ENCODE measurements around the gene SSBP2. TPM values are rescaled to one million over a fixed set of nuclear protein-coding genes. Genes with fewer than 3 reads are reported as not detected.

The SSBP2 gene
- total RNA-seq, 1 experiment from 2014 or later, result 30.0 TPM

GRCh38 chr5:81759632-81760005, 8.7 kb upstream of the SSBP2 start:
- Histone ChIP-seq H3K9me3 (replicated peaks) (no peaks in the 10 kb centered on the region), H3K4me3 (no peak overlapping the region)

GRCh38 chr5:81757404-81757803, 6.5 kb upstream of the SSBP2 start:
- H3K4me3 ChIP-seq, result no peak overlapping the region
- no peaks in the 10 kb centered on the region for H3K36me3 ChIP-seq
- no peak overlapping the region for H3K27ac ChIP-seq
- peaks cover 11% of the 10 kb centered on the region for H3K4me1 ChIP-seq
- no peaks in the 10 kb centered on the region for H3K27me3 ChIP-seq
- no peaks in the 10 kb centered on the region for H3K9me3 ChIP-seq (replicated peaks)
- no peak for DNase-seq

More at GRCh38 chr5:81759632-81760005, 8.7 kb upstream of the SSBP2 start:
- DNase-seq, result no peak
- Histone ChIP-seq H3K27ac (no peak overlapping the region), H3K36me3 (no peaks in the 10 kb centered on the region), H3K27me3 (no peaks in the 10 kb centered on the region), H3K4me1 (peaks cover 11% of the 10 kb centered on the region)

DNA sequence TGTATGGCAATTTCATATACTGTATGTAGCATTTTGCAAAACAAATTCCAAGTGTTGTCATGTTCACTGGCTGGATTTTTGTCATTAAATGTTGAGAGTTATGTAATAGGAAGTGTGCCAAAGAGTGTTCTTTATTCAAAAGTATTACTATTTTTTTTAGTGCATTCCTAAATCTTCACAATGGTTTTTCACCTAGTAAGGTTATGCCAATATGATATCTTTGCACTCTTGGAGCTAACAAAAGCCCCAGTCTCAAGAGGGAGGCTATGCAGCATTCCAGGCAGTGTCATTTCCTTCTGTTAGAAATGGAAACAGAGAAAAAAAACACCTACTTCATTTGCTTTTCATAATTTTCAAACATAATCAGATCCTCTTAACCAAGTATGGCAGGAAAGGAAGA, 5.1 kb upstream of the SSBP2 start:
- no peak for DNase-seq
- no peaks in the 10 kb centered on the region for H3K27me3 ChIP-seq
- no peaks in the 10 kb centered on the region for H3K9me3 ChIP-seq (replicated peaks)
- H3K27ac ChIP-seq, result no peak overlapping the region
- H3K36me3 ChIP-seq, result no peaks in the 10 kb centered on the region
- H3K4me1 ChIP-seq, result peaks cover 11% of the 10 kb centered on the region
- no peak overlapping the region for H3K4me3 ChIP-seq

GRCh38 chr5:81755320-81755719, 4.4 kb upstream of the SSBP2 start:
- peaks cover 11% of the 10 kb centered on the region for H3K4me1 ChIP-seq
- no peaks in the 10 kb centered on the region for H3K9me3 ChIP-seq (replicated peaks)
- peak; percentile 53 to 58 for DNase-seq
- H3K36me3 ChIP-seq, result no peaks in the 10 kb centered on the region
- no peak overlapping the region for H3K27ac ChIP-seq
- H3K27me3 ChIP-seq, result no peaks in the 10 kb centered on the region
- no peak overlapping the region for H3K4me3 ChIP-seq

- H3K9me3 ChIP-seq (replicated peaks), result no peaks in the 10 kb centered on the region
- H3K4me1 ChIP-seq, result peaks cover 11% of the 10 kb centered on the region
- H3K27me3 ChIP-seq, result no peaks in the 10 kb centered on the region
- no peaks in the 10 kb centered on the region for H3K36me3 ChIP-seq
- no peak overlapping the region for H3K4me3 ChIP-seq
- no peak for DNase-seq
- H3K27ac ChIP-seq, result no peak overlapping the region
Measured at GRCh38 chr5:81754621-81755020, 3.7 kb upstream of the SSBP2 start.

DNA sequence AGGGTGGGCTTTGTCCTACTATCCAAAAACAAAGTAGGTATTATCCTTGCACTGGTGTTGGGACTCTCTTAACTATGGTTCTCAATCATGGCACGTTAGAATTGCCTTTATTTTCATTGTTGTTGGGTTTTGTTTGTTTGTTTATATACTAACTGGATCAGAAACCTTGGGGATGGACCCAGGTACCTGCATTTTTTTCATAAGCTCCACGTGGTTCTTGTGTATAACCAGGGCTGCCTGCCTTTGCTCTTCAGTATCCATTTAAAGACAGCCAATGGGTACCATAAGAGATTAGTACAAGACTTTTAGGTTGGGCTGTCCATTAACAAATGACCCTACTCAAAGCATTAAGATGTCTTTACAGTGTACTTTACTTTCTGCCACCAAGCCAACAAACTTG, 2.5 kb upstream of the SSBP2 start:
- Histone ChIP-seq H3K36me3 (no peaks in the 10 kb centered on the region), H3K9me3 (replicated peaks) (no peaks in the 10 kb centered on the region), H3K4me1 (peaks cover 11% of the 10 kb centered on the region), H3K4me3 (no peak overlapping the region), H3K27me3 (no peaks in the 10 kb centered on the region), H3K27ac (no peak overlapping the region)
- DNase-seq, result no peak

DNA sequence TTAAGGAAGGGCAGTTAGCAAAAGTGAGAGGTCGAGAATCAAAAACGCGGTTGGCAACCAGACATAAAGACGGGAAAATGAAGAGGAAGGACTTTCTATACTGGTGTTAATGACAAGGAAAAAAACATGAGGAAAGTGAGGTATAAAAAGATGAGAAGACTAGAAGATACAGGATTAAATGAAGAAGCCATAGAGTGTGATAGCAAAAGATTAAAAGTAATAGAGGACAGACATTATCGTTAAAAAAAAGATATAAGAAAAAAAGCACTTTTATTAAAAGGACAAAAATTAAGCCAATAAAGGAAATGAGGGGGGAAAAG, 1.7 kb upstream of the SSBP2 start:
- Histone ChIP-seq H3K27me3 (no peaks in the 10 kb centered on the region), H3K4me3 (peak overlapping the region; percentile 81), H3K9me3 (replicated peaks) (no peaks in the 10 kb centered on the region), H3K27ac (no peak overlapping the region), H3K4me1 (peaks cover 11% of the 10 kb centered on the region), H3K36me3 (no peaks in the 10 kb centered on the region)
- no peak for DNase-seq

DNA sequence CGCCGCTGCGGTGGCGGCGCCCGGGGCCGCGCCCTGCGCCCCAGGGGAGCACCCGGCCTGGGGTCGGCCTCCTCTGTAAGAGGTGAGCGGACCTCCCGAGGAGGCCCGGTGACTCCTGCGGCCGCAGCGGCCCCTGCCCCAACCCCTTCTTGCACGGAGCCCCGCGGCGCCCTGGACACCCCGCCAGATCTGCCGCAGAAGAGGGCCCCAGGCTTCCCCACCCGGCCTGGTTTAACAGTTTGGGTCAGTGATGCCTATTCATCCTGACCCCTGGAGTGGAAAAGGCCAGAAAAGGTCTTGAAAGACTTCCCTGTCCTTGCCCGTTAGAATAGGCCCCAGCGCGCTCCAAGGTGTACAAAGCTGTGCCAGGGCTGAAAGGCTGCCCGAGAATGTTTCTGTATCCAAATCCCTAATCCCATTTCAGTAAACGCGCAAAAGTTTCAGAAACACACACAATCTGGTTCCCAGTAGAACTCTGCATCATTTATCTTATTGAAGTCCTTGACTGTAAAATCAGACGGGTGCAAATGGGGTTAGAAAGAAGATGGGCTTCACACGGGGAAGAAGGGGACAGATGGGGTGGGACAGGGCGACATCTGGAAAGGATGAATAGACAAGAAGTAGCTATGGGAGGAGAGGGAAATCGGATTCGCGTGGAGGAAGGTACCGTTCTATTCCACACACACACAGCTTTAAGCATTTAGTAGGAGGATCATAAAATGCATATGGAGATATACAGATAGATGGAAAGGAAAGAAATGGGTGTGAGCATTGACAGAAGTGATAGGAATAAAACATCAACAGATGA, 1.1 kb upstream of the SSBP2 start:
- no peaks in the 10 kb centered on the region for H3K9me3 ChIP-seq (replicated peaks)
- peak in 1 of 2 experiments; percentile 59 for DNase-seq

GRCh38 chr5:81750308-81751008, 439 bp downstream of the SSBP2 start:
- H3K36me3 ChIP-seq, result no peaks in the 10 kb centered on the region
- H3K4me3 ChIP-seq, result peak overlapping the region; percentile 81
- H3K27me3 ChIP-seq, result no peaks in the 10 kb centered on the region
- H3K4me1 ChIP-seq, result peaks cover 5% of the 10 kb centered on the region
- peak overlapping the region; percentile 53 for H3K27ac ChIP-seq
- no peaks in the 10 kb centered on the region for H3K9me3 ChIP-seq (replicated peaks)
- peak in 1 of 2 experiments; percentile 22 for DNase-seq

More for the DNA sequence above, 1.1 kb upstream of the SSBP2 start:
- Histone ChIP-seq H3K4me3 (peak overlapping the region; percentile 81), H3K36me3 (no peaks in the 10 kb centered on the region), H3K27me3 (no peaks in the 10 kb centered on the region), H3K27ac (peak overlapping the region; percentile 95), H3K4me1 (peaks cover 11% of the 10 kb centered on the region)

DNA sequence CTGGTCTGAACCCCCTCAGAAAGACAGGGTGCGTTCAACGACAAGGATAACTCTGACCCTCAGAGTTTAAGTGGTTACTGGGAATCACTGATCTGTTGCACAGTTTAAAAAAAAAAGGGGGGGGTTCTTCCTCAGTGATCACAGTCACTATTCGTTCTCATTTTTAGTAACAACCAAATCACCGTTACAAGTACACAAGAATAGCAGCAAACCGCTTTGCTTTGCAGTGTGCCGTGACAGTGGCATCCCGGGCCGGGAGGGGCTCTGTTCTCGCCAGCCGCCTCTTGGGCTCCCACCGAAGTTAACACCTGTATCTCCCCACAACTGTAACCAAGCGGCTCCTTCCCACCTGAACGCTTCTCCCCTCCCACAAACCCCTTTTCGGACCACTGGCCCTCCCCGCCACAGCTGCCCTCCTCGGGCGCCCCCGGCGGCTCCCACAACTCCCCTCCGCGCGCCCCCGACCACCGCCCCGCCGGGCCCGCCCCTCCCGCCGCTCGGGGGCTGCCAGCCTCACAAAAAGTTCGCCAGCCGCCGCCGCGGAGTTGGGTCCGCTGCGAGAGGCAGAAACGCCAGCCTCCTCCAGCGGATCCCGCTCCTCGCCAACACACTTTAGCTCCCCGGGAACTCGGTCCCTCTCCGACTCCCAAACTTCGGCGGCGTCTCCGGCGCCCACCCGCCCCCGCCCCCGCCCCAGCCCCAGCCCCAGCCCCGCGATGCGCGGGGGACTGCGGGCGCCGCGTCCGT, 1.2 kb downstream of the SSBP2 start:
- H3K9me3 ChIP-seq (replicated peaks), result no peaks in the 10 kb centered on the region
- DNase-seq, result peak; percentile 47 to 50
- H3K36me3 ChIP-seq, result no peaks in the 10 kb centered on the region
- no peaks in the 10 kb centered on the region for H3K27me3 ChIP-seq
- peak overlapping the region; percentile 58 for H3K4me3 ChIP-seq
- no peaks in the 10 kb centered on the region; the same call in 1 of the 2 replicates for H3K4me1 ChIP-seq
- no peak overlapping the region for H3K27ac ChIP-seq

DNA sequence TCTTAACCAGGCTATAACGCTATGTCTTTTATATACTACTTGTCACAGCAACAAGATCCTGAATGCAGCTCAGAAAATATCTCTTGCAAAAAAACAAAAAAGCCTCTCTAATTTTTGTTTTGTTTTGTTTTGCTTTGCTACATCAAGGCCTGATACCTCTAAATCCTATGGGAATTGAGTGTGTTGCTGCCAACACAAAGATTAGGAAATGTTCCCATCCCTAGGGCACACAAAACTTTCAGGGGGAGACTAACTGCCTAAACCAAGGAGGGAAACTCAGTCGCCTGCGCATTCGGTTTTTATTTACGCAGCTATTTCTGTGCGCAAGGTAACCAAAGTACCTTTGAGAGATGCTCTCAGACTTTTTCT, 1.7 kb downstream of the SSBP2 start:
- Histone ChIP-seq H3K4me1 (no peaks in the 10 kb centered on the region), H3K4me3 (peak overlapping the region; percentile 58), H3K27ac (no peak overlapping the region), H3K36me3 (no peaks in the 10 kb centered on the region), H3K27me3 (no peaks in the 10 kb centered on the region), H3K9me3 (replicated peaks) (no peaks in the 10 kb centered on the region)
- peak in 1 of 2 experiments; percentile 20 for DNase-seq

DNA sequence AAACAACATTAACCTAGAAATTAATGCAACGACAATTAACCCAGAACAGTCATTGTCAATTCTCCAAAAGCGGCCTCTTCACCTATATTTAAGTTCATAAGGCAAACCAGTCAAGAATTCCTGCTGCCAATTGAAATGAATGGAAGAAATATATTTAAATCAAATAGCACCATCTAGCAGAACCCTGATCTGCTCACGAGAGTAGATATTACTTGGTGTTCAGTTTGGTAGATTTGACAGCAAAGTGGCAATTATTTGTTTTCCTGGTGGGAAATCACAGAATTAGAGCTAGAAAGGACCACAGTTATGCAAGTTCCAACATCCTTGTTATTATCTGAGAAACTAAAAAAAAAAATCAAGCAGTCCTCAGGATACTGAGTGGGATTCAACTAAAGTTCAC, 2.3 kb downstream of the SSBP2 start:
- no peaks in the 10 kb centered on the region for H3K27me3 ChIP-seq
- no peak for DNase-seq
- no peak overlapping the region for H3K4me3 ChIP-seq
- no peaks in the 10 kb centered on the region for H3K36me3 ChIP-seq
- H3K4me1 ChIP-seq, result no peaks in the 10 kb centered on the region
- no peak overlapping the region for H3K27ac ChIP-seq
- H3K9me3 ChIP-seq (replicated peaks), result no peaks in the 10 kb centered on the region

GRCh38 chr5:81747030-81747429, 3.9 kb downstream of the SSBP2 start:
- no peaks in the 10 kb centered on the region for H3K9me3 ChIP-seq (replicated peaks)
- no peaks in the 10 kb centered on the region for H3K36me3 ChIP-seq
- no peak for DNase-seq
- no peaks in the 10 kb centered on the region for H3K4me1 ChIP-seq
- no peaks in the 10 kb centered on the region for H3K27me3 ChIP-seq
- no peak overlapping the region for H3K4me3 ChIP-seq
- H3K27ac ChIP-seq, result no peak overlapping the region

DNA sequence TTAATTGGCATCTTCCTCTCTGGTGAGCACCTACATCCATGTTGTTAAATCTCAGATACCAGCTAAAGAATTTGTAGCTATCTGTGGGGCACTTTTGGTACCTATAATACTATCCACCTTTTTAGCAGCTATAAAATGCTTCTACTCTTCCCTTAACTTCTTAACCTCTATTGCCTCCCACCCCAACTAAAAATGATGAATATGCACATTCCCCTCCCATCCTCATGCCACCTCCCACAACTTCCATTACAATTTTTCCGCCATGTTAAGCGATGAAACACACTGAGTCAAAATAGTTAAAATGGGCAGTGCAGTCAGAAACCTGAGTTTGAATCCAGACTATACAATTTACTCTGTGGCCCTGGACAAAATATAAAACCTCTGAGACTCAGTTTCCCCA, 10.1 kb downstream of the SSBP2 start:
- Histone ChIP-seq H3K27me3 (no peaks in the 10 kb centered on the region), H3K9me3 (replicated peaks) (no peaks in the 10 kb centered on the region), H3K4me1 (no peaks in the 10 kb centered on the region), H3K4me3 (no peak overlapping the region), H3K36me3 (no peaks in the 10 kb centered on the region), H3K27ac (no peak overlapping the region)
- DNase-seq, result no peak

GRCh38 chr5:81739291-81739690, 11.6 kb downstream of the SSBP2 start:
- Histone ChIP-seq H3K27me3 (no peaks in the 10 kb centered on the region), H3K27ac (no peak overlapping the region), H3K4me3 (no peak overlapping the region), H3K4me1 (no peaks in the 10 kb centered on the region), H3K36me3 (no peaks in the 10 kb centered on the region), H3K9me3 (replicated peaks) (no peaks in the 10 kb centered on the region)
- DNase-seq, result no peak

Measured in SJCRH30 (cell line).